GM21619 (cell line): ENCODE results near the gene IMMP2L.

Source experiments
- ATAC-seq: cut with Tn5 transposase; IDR thresholded peaks from one replicate; pipeline ENCODE4 v1.9.1; 2021; ENCODE audit not compliant: unreplicated experiment

The IMMP2L gene

DNA sequence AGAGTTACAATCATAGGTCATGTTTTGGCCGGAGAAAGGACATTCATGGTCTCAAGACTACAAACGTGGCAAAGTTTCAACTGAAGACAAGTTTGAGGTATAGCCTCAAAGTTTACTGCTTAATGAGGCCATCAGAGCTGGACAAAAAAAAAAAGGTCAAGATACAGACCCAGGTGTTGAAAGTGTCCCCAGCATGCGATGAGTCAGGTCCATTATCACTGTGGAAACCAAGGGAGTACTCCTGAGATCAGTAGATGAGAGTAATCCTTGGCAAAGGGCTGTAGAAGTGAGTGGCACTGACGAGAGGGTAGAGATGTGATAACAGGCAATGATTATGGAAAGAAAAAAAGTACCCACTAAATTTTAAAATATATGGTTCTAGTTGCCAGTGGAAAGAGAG lies 551.5 kb downstream of the IMMP2L start:
- no peak for ATAC-seq

DNA sequence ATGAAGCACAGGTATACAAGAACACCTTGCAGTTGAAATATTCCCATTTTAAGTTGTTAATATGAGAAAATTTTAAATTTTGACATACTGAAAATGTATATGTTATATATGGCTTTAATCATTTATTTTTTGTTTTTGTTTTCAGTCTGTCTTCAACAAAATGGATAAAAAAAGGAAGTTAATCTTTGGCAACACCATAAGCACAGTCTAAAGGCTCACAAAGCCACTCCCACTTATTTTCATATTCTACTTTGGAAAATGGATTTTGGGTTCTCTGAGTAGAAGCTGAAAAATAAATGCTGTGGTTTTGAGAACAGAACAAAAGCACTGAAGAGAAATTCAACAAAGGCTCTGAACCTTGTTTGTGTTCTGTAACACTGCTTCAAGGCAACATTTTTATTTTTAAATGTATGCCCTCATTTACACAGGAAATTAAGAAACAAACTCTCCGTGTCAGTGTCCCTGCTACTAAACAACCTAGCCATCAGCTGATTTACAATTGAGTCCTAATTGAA lies 552.7 kb downstream of the IMMP2L start:
- ATAC-seq = no peak

DNA sequence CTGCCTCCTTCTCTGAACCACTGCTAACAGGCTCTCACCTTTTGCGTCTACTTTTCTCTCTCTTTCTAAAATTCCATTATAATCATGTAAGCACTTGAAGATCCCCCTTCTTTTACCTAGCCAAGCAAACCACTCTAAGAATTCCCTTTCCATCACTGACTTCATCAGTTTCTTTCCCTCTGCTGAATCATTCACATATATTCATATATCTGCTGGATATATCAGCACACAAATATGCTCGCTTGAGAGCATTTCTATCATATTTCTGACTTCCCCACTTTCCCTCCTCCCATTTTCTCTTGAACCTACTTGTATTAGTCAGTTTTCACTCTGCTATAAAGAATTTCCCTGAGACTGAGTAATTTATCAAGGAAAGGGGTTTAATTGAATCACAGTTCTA lies 555.6 kb downstream of the IMMP2L start:
- ATAC-seq = no peak

DNA sequence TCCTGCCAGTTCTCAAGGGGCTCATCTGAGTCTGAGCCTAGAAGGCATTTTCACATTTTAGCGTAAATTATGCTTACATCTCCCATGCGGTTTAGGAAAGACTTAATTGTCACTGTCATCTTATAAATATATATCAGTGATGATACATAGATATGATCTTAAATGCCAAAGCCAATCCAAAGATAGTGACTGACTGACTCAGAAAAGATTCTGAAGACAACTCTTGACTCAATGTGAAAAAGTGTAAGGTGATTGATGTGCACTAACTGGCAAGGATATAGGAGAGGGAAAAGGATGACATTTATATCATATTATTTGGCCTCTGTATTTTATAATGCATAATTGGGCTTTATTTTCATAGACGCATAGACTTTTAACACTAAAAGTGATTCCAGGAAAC lies 556.3 kb downstream of the IMMP2L start:
- no peak for ATAC-seq

DNA sequence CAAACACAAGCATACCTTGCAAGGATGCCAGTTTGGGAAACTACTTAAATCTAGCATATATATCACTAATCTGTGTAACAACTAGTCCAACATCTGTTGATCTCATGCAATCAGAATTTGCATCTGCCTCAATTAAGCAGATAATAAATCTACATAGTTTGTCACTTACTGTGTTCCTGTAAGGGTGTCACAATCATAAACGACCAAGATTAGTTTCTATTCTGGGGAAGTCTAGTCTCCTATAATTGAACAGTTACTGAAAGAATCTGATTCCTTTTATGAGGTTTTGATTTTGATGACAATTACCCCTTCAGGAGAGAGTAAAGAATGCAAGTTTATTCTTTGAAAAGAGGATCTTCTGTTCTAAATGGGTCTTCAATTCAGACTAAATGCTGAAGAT lies 556.8 kb downstream of the IMMP2L start:
- no peak for ATAC-seq

DNA sequence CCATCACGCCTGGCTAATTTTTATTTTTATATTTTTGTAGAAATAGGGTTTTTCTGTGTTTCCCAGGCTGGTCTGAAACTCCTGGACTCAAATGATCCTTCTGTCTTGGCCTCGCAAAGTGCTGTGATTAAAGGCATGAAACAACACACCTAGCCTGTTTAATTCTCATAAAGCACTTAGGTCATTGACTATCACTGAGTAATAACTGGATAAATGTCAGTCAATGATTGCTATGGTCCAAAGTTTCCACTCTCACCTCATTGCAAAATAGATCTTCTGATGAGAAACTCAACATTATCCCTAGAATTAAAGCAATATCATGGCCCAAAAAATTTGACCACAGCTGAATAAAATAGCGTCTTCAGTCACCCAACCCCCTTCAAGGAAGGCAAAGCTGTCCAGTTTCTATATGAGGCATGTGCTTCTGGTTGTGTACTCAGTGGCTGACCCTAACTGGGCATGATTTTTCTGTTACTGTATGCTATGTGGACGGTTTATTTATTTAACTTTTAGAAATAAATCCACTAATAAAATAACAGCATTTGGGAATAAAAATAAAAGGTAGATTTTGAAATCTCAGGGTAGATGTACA lies 557.9 kb downstream of the IMMP2L start:
- ATAC-seq = no peak

DNA sequence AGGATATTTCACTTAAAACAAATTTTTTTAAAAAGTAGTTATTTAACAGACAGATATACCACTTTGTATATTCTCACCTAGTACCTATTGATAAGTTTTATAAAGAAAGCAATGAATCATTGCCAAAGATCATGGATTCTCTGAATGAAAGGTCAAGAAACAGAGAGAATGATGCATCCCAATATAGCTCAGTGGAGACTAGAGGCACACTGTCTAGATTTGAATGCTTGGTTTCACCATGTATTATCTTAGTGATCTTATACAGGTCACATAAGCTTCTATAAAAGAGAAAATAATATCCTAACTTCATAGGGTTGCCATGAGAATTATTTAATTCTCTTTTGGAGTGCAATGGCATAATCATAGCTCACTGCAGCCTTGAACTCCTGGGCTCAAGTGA lies 558.4 kb downstream of the IMMP2L start:
- no peak for ATAC-seq

DNA sequence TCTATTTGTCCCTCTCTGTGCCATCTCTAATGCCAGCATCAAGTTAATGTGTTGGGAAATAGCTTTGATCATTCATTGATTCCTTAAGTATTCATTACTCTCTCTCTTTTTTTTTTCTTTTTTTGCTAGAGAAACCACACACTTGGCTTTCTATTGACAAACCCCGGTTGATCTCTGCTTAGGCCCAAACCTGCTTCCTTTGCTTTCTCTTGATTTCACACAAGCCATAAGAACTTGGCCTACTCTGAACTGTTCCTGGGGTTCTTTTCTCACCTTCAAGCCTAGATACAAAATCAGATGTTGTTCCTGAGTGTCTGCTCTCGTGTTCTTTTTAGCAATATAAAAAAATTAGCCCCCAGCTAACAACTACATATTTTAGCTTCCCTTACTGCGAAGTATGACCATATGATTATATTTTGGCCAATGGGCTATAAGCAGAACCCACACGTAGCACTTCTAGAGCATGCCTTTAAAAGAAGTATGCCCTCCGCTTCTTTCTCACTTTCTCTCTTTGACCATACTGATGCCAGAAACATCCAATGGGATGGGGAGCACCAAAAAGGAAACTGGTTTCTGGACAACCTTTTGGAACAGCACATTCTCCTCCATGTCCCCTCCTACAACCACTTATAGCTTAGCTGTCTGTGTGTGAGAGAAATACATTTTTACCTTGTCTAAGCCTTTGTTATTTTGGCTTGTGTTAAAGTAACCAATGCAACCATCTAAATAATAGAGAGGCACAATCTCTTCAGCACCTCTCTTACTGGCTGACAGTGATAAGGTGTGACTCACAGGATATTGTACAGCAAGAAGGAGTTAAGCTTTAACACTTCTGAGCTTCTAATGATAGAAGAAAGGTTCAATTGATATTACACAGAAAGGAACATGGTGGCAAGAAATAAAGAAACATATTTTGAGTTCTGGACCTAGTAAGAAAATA lies 568.0 kb downstream of the IMMP2L start:
- no peak for ATAC-seq

DNA sequence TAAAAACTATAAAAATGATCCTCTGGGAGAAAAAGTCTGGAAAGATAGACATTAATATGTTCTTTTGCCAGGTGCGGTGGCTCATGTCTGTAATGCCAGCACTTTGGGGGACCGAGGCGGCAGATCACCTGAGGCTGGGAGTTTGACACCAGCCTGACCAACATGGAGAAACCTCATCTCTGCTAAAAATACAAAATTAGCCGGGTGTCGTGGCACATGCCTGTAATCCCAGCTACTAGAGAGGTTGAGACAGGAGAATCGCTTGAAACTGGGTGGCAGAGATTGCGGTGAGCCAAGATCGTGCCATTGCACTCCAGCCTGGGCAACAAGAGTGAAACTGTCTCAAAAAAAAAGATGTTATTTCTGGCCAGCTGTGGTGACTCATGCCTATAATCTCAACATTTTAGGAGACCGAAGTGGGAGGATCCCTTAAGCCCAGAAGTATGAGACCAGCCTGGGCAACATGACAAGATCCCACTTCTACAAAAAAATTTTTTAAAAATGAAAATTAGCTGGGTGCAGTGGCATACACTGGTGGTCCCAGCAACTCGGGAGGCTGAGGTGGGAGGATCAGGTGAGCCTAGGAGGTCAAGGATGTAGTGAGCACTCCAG lies 573.3 kb downstream of the IMMP2L start:
- ATAC-seq = no peak

DNA sequence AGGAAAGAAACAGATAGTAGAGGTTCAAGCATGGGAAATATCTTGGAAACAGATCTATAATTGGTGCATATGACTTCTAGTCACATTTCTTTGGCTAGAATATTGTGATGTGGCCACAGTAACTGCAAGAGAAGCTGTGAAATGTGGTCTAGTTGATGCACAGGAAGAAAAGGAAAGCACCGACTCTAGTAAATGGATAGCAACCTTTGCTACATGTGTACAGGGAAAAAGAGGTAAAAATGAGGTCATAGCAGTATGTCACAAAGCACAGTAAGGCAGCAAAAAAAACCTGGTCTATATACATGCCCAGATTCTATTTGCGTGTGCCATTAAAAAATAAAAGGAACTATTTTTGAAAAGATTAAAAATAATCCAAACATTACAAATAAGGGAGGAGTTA lies 573.9 kb downstream of the IMMP2L start:
- no peak for ATAC-seq

DNA sequence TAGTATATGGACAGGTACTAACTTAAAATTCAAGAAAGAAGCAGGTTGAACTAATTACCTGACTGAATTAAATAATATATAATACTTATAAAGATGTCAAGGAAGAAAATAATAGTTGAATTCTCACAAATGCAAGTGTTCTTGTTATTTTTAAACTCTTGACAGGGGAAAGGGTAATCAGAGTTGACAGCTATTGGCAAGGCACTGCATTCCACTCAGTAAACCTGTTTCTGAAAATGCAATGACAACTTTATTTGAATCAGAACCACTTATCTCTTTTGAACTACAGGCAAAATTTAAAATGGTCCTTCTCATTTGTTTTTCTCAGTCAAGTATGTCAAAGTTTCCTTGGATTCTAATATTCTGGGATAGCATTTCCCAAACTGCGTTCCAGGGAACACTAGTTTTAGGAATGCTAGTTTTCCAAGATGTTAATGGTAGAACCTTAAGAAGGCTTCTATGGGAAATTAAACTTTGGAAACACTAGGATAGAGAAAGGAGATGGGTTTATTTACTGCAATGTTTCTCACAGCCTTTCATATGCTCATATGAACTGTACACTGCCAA lies 575.1 kb downstream of the IMMP2L start:
- no peak for ATAC-seq

DNA sequence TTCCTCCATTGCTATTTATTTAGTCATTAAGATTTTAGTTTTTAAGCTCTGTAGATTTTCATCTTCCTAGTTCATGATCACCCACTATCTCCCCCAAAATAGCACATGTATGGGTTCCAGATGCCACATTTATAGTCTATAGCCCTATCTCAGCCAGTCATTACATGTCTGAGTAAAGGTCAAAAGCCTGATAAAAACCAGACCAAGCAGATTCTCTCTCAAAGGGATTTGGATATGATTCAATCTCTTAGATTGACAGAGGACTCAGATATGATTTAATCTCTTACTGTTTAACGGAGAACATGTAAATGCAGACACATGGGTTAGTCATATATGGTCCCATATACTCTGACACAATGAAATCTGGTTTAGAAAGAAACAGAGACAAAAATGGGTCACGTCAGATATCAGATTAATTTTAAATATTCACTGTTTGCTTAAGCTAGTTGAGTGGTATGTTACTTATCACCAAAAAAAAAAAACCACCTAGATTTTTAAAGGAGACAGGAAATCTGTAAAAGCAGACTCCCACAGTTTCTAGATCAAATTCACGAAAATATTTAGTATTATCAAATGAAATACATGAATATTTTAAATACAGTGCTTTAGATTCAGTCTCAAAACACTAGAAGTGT lies 578.4 kb downstream of the IMMP2L start:
- ATAC-seq = no peak

DNA sequence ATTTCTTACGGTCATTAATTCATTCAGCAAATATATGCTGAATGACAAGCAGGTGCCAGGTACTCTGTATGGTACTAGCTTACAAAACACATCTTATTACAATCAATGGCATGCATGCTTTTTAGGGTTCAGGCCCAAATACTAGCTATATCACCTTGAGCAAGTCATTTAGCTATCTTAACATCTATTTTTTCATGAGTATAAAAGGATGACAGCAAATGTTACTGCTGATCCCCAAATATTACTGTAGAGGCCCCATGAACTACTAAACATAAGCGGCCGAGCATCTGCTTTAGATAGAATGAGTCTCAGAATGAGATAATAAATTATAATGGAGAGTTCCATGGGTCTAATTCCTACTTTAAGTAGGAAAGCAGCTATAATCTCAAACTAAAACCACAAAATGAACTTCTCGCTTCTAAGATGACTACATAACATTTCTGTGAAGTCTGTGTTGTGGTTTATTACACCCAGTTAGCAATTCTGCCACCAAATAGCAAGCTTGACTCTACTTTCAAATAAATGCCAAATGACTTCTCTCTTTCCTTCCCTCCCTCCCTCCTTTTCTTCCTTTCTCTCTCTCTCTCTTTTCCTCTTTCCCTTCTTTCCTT lies 585.1 kb downstream of the IMMP2L start:
- ATAC-seq = no peak

DNA sequence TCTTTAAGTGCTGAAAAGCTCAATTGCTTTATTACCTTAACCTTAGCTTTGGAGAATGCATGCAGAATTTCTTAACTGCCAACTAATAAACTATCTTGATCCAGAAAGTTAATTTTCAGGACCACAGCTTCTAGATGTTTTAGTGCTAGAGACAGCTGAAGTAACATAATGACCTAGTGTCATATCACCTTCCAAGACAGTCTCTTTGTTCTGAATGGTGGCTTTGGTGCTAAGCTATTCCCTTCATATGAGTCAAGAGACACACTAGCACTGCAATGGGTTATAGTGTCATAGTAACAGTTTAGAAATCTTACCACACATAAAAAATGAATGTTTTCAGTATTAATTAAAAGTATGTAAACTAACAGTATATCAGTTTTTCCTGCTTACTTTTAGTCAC lies 586.8 kb downstream of the IMMP2L start:
- ATAC-seq = no peak

DNA sequence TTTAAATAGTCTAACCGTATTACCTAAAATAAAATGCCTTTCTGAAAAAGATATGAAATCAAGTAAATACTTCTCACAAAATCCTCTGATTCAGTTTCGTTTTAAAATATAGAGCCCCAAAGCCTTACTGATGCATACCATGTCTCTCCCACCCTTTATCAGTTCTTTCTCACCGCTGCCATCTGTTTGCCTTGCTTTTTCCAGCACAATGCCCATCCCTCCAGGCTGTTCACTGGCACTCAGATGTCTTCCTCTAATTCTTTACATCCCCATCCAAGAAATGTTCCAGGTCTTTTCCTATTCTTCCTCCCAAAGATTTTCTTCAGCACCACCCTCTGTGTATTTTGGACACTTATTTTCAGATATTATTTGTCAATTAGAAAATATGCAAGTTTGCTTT lies 587.9 kb downstream of the IMMP2L start:
- ATAC-seq = no peak

DNA sequence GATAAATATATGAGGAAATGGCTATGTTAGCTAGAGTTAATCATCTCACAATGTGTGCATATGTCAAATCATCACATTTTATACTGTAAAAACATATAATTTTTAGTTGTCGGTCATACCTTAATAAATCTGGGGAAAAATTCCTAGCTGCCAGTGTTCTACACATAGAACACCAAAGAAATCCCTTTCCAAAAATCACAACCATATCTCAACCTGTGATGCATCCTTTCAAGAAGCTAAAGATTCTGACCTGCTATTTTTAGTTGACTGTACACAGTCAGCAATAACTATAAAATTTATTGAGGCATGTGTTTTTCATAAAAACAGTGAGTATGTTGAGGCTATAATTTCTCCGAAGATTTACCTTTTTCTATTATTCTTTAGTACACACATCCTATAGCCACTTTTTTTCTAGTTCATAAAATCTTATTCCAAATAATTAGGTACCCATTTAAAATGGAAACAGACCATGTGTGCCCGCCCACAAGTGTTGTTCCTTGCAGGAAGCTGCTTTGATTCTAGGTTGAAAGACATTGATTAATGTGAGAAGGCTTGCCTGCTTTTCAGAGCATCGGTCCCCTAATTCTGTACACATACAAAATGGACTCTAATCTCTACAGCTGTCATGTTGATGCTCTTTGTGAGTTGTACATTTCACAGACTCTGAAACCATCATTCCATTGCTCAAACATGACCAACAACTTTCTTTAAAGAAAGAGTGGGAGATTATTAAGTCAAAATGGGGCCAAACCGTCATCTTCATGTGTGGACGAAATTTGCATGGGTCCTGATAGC lies 588.9 kb downstream of the IMMP2L start:
- ATAC-seq = no peak

DNA sequence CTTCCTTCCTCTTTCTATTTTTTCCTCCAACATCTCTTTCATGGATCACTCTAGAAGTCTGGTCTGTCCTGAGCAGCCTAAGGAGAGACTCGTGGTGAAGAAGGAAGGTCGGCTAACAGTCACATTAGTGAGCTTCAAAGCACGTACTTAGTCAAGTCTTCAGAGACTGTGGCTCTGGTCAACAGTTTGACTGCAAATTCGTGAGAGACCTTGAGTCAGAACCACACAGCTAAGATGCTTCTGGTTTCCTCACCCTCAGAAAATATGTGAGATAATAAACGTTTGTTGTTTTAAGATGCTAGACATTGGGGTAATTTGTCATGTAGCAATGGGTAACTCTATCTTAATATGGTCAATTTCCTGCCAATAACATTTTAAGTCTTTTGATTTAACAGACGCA lies 597.5 kb downstream of the IMMP2L start:
- ATAC-seq = no peak

DNA sequence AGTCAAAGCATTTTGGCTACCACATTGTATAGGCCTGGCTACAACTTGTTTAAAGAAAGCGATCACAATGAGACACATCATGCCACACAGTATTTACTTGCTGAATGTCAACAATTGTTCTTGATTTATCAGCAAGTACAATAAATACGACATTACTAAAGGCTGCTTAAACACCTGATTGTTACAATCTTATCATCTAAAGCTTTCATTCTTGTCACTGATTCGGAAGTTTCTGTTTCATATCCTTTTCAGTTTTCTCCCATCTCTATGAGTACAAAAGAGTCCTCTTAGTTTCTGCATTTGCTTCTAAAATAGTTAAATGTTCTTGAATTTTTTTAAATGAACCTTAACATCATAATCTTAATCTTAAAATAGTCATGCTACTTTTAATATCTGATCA lies 599.5 kb downstream of the IMMP2L start:
- ATAC-seq = no peak

DNA sequence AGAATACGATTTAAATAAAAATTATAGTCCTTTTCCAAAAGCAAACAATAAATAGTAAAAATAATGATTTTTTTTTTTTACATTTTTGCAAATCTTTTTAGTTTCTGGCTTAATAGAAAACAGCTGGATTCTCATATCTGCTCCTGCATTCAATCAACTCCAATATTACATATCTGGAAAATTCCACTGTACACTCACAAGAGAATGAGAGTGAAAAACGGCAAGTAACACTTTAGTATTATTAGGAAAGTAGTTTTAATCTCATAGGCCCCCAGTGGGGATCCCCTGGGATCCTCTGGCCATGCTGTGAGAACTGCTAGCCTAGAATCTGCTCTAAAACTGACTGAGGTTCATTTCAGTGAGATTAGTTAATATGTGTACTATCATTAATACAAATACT lies 599.9 kb downstream of the IMMP2L start:
- no peak for ATAC-seq

DNA sequence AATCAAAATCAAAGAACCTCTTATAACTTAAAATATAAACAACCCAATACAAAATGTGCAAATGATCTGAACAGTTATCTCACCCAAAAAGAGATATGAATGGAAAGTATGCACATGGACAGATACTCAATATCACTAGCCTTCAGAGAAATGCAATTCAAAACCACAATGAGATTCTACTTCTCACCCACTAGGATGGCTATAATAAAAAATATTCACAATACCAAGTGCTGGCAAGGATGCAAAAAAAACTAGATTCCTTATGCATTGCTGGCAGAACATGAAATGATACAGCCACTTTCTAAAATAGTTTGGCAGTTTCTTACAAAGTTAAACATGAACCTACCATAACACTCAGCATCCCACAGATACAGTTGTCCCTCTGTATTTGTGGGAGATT lies 601.5 kb downstream of the IMMP2L start:
- ATAC-seq = no peak
